Brain microvascular endothelial cell (primary cell): Measurements from ENCODE around the gene TCERG1L.
"Not testable (repeated sequence)": the region's sequence is repeated elsewhere in the genome, so short reads cannot be mapped to it uniquely, and the experiment has no call there.

ENCODE experiments used
- DNase-seq: peaks from one replicate; pipeline ENCODE4 v3.0.0-alpha.2; 2020
- H3K27ac ChIP-seq: fragments of 250-450 bp; sonication (Bioruptor Pico); 2 replicates; pipeline ENCODE4 v1.5.1; 2020; ENCODE audit warnings: mild to moderate bottlenecking, moderate library complexity
- H3K27me3 ChIP-seq: fragments of 250-450 bp; sonication (Bioruptor Pico); replicated peaks from 2 replicates; pipeline ENCODE4 v1.5.1; 2020; ENCODE audit warnings: mild to moderate bottlenecking
- H3K36me3 ChIP-seq: fragments of 250-450 bp; sonication (Bioruptor Pico); replicated peaks from 2 replicates; pipeline ENCODE4 v1.5.1; 2020; ENCODE audit warnings: mild to moderate bottlenecking
- H3K4me3 ChIP-seq: 2 replicates; pipeline ENCODE4 v1.5.1; 2011; ENCODE audit warnings: low read depth, mild to moderate bottlenecking, control low read depth, low read length, moderate library complexity
- CTCF ChIP-seq: IDR thresholded peaks from 2 replicates; pipeline ENCODE4 v1.5.1; 2011; ENCODE audit warnings: low read depth, mild to moderate bottlenecking, moderate library complexity, low read length, control low read depth, inconsistent platforms; ENCODE audit errors: missing control alignments
- in situ Hi-C: cut with HindIII; loops from 2 replicates; pipeline ENCODE4 v1.10.0; 2017; ENCODE audit warnings: low sequenced_read_pairs, low pct_ligation_motif_present

The TCERG1L gene

GRCh38 chr10:131180086-131180485, 131.4 kb downstream of the TCERG1L start:
- in situ Hi-C loops = no loop called here
- no peak for TF ChIP-seq CTCF
- DNase-seq = no peak
- H3K27ac ChIP-seq = no peak overlapping the region
- H3K36me3 ChIP-seq = no peaks in the 10 kb centered on the region
- H3K4me3 ChIP-seq = no peak overlapping the region
- no peaks in the 10 kb centered on the region for H3K27me3 ChIP-seq

- Histone ChIP-seq H3K4me3 (no peak overlapping the region), H3K36me3 (no peaks in the 10 kb centered on the region), H3K27me3 (no peaks in the 10 kb centered on the region), H3K27ac (no peak overlapping the region)
- in situ Hi-C loops = no loop called here
- DNase-seq = no peak
- no peak for TF ChIP-seq CTCF
Observed at GRCh38 chr10:131179361-131179760, 132.2 kb downstream of the TCERG1L start.

DNA sequence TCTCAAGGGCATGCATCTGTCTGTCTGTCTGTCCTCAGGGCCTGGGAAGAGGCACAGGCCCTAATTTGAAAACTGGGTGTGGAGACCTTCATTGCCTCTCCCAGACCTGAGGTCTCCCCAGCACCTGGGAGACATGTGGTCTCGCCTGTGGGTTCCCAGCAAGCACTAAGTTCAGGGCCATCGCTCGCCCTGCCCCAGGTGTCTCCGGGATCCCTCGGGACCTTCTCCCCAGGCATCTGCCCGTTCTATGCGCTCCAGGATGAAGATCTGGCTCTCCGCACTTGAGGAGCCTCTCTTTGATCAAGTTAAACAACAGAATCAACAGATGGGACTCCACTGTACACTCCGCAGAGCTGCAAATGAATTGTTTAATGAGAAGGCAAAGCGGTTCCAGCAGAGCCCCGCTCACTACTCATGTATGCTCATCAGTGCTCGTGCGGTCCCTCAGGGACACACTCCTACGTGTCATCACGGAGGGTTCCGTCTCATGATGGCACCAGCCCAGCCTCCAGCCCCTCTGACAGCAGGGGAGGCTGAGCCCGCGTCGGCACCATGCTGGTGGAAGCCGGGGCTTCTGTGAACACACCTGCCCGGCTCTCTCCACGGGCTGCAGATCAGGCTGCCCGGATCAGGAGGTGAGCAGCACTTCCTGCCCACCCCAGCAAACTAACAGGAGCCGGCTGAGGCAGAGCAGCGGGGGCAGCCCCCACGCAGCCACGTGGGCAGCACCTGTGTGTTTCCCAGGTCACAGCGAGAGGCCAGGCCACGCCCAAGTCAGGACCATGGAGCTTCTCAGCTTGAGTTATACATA, 132.8 kb downstream of the TCERG1L start:
- no peak overlapping the region for H3K4me3 ChIP-seq
- TF ChIP-seq CTCF = no peak
- in situ Hi-C loops = no loop called here
- DNase-seq = no peak
- H3K27ac ChIP-seq = no peak overlapping the region
- H3K36me3 ChIP-seq = no peaks in the 10 kb centered on the region
- H3K27me3 ChIP-seq = no peaks in the 10 kb centered on the region

DNA sequence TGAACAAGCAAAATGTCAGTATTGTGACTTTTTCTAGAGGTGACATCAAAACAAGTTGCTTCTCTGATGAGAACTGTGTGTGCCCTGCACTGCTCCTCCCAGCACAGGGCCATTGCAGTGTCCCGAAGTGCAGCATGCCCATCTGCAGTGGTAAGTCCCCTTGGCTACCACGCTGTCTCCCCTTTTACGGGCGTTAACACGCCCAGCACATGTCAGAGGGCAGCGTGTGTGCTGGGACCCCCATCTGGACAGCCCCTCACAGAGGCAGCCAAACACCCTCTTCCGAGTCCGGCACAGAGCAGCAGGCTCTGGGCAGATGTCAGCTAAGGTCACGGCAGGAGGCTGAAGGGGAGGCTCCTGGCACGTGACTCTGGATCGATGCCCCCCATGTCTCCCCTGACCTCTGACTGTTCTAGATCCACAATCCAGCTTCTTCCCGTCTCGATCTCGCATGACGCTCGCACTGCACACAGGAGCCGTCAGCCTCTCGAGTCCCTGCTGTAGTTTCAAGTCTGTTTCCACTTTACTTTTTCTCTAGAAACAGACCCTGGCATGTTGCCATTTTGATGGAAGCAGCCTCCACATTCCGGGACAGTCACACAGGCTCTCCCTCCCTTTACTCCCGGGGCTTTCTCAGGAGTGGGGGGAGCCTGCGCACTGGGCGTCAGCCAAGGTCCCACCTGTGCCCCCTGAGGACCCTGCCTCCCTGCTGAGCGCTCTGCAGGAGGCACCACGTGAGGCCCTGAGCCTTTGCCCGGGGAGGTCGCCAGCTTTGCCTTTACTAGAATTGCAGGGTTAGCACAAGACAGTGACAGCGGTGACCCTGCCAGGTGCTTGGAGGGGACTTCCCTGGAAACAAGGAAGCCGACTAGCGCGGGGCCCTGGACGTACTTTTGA, 133.8 kb downstream of the TCERG1L start:
- DNase-seq = no peak
- Histone ChIP-seq H3K27ac (no peak overlapping the region), H3K36me3 (no peaks in the 10 kb centered on the region), H3K4me3 (no peak overlapping the region), H3K27me3 (no peaks in the 10 kb centered on the region)
- in situ Hi-C loops = no loop called here
- TF ChIP-seq CTCF = no peak

- no peak for TF ChIP-seq CTCF
- in situ Hi-C loops = no loop called here
- Histone ChIP-seq H3K27me3 (no peaks in the 10 kb centered on the region), H3K36me3 (no peaks in the 10 kb centered on the region), H3K27ac (no peak overlapping the region), H3K4me3 (no peak overlapping the region)
- no peak for DNase-seq
Observed at GRCh38 chr10:131176907-131177306, 134.6 kb downstream of the TCERG1L start.

- H3K27ac ChIP-seq, H3K27me3 ChIP-seq: not testable (repeated sequence)
Observed at GRCh38 chr10:131176324-131176723, 135.2 kb downstream of the TCERG1L start.

More at GRCh38 chr10:131176324-131176723, 135.2 kb downstream of the TCERG1L start:
- H3K36me3 ChIP-seq, DNase-seq, H3K4me3 ChIP-seq, in situ Hi-C loops: not testable (repeated sequence)
